GM12864 (cell line): ENCODE measurements around the gene TADA3.

Experiments used
- DNase-seq: peaks from one replicate; pipeline ENCODE4 v3.0.0-alpha.2; 2011; ENCODE audit warnings: low read depth
- H3K4me3 ChIP-seq: 2 replicates; pipeline ENCODE4 v1.5.1; 2011; ENCODE audit warnings: mild to moderate bottlenecking, low read depth, low read length, control low read depth
- CTCF ChIP-seq: IDR thresholded peaks from 2 replicates; pipeline ENCODE4 v1.5.1; 2011; ENCODE audit warnings: low read depth, mild to moderate bottlenecking, moderate library complexity, low read length, control low read depth, inconsistent platforms; ENCODE audit errors: missing control alignments

The TADA3 gene

GRCh38 chr3:9770276-9770812 lies 21.9 kb downstream of the TADA3 start:
- H3K4me3 ChIP-seq: peak overlapping the region; percentile 41
- DNase-seq: no peak
- TF ChIP-seq CTCF: no peak

GRCh38 chr3:9769426-9770275 lies 22.6 kb downstream of the TADA3 start, which contains the start of gene CAMK1:
TSS of gene CAMK1 (minus strand) at chr3:9769947. CDS start at chr3:9767749, 2,198 bp downstream.
- peak within 1 kb of the TSS; percentile 41 for H3K4me3 ChIP-seq
- DNase-seq: no peak
- no peak for TF ChIP-seq CTCF

GRCh38 chr3:9769012-9769411 lies 23.3 kb downstream of the TADA3 start:
- H3K4me3 ChIP-seq: peak overlapping the region; percentile 41
- TF ChIP-seq CTCF: no peak
- no peak for DNase-seq

- H3K4me3 ChIP-seq: no peak overlapping the region
- TF ChIP-seq CTCF: no peak
Measured at GRCh38 chr3:9768141-9768775, 24.0 kb downstream of the TADA3 start.

GRCh38 chr3:9767418-9767817 lies 24.9 kb downstream of the TADA3 start:
- TF ChIP-seq CTCF: no peak
- DNase-seq: no peak
- no peak overlapping the region for H3K4me3 ChIP-seq

More at GRCh38 chr3:9768141-9768775, 24.0 kb downstream of the TADA3 start:
- DNase-seq: no peak

- no peak for TF ChIP-seq CTCF
- DNase-seq: no peak
- H3K4me3 ChIP-seq: no peak overlapping the region
Measured at GRCh38 chr3:9765865-9766264, 26.4 kb downstream of the TADA3 start.
